ENCODE results near the gene DNMT3A.

- no peak for TF ChIP-seq SP1 (IDR thresholded peaks at IDR 0.05)
- no peak for TF ChIP-seq SUZ12 (IDR thresholded peaks at IDR 0.05)
Observed at GRCh38 chr2:25337891-25338290, 3.8 kb downstream of the DNMT3A start.

All from HEK293T (cell line).